Erythroblast (primary cell): Measurements from ENCODE around the gene CASZ1.

Source experiments
- GATA1 ChIP-seq: IDR thresholded peaks from 2 replicates; pipeline ENCODE4 v1.6.1; 2011; ENCODE audit warnings: low read depth, mild to moderate bottlenecking, control low read depth, low read length, moderate library complexity
- POLR2A ChIP-seq: IDR thresholded peaks from 2 replicates; pipeline ENCODE4 v1.6.1; 2011; ENCODE audit warnings: mild to moderate bottlenecking, low read length

DNA sequence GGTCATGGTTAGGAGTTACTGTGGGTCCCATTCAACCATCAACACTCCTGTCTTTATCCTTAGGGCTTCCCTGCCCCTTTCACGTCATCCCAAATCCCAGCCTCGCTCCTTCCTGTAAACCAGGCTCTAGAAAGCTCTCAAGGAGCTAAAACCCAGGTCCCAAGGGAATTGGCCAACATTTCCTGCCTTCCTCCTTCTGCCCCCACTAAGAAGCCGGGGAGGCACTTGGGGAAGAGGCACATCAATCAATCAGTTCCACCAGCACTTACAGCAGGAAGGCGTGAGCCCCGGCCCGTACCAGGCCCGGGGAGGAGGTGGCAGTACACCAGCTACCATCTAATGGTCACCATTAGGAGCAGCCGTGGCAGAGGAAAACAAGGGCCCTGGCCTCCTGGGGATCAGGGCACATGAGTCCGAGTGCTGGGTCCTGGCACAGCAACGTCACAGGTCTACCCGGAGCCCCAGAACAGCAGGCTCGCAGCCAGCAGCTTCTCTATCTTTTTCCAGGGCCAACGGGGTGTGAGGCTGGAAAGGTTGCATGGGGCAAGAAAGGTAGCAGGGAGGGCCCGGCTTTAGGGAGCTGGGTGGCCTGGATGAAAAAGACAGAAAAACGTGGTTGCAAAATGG, 108.6 kb downstream of the CASZ1 start:
- TF ChIP-seq POLR2A (no peak), GATA1 (no peak)
